ENCODE data around the gene FRMPD4.

DNA sequence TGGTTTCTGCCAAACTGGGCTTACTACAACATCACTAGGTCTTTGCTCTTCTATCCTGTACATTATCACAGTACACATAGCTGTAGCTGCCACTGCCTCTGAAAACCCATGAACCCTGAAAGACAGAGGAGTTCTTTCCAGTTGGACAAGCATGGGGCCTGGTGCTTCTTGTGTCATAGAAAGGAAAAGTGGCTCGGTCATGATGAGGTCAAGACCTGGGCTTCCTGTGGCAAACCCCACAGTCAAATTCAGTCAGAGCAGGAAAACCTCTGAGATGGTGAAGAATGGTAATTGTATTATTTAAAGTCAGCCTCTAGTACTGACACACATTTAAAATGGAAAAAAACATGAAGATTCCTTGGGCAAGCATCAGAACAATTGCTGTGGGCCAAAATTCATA, 519.6 kb downstream of the FRMPD4 start:
- TF ChIP-seq CTCF (IDR thresholded peaks at IDR 0.05) (no peak), POLR2A (IDR thresholded peaks at IDR 0.05) (no peak)
